Astrocyte of the spinal cord (primary cell): ENCODE results near the gene MMRN2.
A peak's percentile ranks its signal among the peaks of the same experiment; 100 is the strongest.

Source experiments
- DNase-seq: peaks from one replicate; pipeline ENCODE4 v3.0.0; 2011; ENCODE audit warnings: low read depth, low spot score
- H3K4me3 ChIP-seq: 2 replicates; pipeline ENCODE4 v1.5.1; 2011; ENCODE audit warnings: low read depth, mild to moderate bottlenecking, low read length, moderate library complexity
- in situ Hi-C: cut with HindIII; loops from 2 replicates; pipeline ENCODE4 v1.10.0; 2017; ENCODE audit warnings: low sequenced_read_pairs
- TF ChIP-seq, protein P1 (sequence below): IDR thresholded peaks from 2 replicates; pipeline ENCODE4 v1.5.1; 2012; ENCODE audit warnings: low read depth, mild to moderate bottlenecking, low read length, inconsistent platforms

MMRN2 gene

DNA sequence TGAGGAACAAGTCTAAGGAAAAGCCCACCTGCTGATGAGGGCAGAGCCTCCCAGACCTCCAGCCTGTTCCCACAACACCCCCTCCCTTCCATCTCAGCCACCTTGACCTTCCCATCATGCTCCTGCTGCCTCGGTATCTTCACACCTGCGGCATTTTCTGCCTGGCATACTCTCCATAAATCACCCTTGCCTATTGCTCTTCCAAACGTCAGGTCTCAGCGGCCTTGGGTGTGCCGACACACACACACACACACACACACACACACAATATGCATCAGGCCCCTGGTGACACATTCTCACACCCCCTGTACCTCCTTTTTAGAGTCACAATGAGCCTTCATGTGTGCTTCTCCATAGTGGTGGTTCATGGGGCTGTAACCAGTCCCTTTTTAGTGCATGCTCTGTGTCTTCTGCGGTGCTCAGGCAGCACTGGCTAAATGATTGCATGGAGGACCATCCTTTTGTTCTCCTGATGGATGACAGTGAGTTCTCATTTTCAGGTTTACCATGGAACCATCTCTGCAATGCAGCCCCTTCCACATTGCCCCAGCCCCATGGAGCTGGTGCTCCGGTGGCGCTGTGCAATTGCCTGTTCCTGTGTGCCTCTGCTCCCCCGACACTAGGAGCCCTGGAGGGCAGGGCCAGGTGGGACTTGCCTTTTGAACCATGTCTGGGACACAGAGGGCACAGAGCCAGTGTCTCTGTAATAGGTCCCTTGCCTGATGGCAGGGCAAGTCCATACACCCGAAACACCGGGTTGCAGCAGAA lies 15.4 kb upstream of the MMRN2 start:
- in situ Hi-C loops, result no loop called here
- no peak for DNase-seq
- TF ChIP-seq, protein P1, sequence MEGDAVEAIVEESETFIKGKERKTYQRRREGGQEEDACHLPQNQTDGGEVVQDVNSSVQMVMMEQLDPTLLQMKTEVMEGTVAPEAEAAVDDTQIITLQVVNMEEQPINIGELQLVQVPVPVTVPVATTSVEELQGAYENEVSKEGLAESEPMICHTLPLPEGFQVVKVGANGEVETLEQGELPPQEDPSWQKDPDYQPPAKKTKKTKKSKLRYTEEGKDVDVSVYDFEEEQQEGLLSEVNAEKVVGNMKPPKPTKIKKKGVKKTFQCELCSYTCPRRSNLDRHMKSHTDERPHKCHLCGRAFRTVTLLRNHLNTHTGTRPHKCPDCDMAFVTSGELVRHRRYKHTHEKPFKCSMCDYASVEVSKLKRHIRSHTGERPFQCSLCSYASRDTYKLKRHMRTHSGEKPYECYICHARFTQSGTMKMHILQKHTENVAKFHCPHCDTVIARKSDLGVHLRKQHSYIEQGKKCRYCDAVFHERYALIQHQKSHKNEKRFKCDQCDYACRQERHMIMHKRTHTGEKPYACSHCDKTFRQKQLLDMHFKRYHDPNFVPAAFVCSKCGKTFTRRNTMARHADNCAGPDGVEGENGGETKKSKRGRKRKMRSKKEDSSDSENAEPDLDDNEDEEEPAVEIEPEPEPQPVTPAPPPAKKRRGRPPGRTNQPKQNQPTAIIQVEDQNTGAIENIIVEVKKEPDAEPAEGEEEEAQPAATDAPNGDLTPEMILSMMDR, result no peak
- no peak overlapping the region for H3K4me3 ChIP-seq

DNA sequence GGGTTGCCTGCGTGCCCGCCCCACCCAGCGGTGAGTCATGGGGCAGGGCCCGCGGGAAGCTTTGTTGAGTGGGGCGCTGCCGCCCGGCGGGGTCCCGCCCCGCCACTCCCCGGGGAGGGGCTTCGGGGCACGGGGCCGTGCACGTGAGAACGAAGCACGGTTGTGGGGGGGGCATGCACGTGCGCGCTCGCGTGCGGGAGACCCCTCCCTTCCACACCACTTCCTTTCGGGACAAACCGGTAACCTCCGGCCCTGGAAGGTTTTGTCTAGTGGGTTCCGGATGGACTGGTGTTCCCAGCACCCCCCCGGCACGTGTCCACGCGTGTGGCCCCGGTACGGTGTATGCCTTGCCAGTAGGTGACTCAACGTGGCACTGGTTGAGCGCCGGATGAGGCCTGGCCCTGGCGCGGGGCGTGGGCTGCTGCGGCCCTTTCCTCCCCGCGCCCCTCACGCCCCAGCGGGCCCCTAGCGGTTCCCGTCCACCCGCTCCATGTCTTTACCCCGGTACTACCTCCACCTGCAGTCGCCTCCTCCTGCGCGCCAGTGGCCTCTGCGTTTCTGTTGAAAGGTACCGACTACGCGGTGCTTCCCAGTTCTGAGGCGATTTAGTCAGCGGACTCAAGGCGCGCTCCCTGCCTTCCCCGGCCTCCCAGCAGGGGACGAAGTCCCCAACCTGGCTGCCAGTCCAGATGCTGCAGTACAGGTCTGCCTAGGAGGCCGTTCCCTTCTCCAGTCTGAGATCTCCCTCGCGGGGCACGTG lies 14.0 kb upstream of the MMRN2 start:
- in situ Hi-C loops, result no loop called here
- TF ChIP-seq, protein P1, result no peak
- H3K4me3 ChIP-seq, result peak overlapping the region; percentile 61
- peak; percentile 89 for DNase-seq

DNA sequence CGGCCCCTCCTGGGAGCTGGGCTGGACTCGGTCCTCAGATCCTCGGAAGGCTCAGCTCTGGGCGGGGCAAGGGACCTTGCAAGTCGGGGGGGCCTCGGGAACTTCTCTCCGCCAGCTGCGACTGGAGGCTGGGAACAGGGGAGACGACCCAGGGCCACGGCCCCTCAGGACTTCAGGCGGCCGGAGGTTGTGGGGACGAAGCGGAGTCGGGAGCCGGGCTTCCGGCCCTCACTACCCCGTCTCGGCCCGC lies 13.5 kb upstream of the MMRN2 start:
- peak overlapping the region; percentile 61 for H3K4me3 ChIP-seq
- in situ Hi-C loops, result no loop called here
- DNase-seq, result no peak
- TF ChIP-seq, protein P1, result no peak

DNA sequence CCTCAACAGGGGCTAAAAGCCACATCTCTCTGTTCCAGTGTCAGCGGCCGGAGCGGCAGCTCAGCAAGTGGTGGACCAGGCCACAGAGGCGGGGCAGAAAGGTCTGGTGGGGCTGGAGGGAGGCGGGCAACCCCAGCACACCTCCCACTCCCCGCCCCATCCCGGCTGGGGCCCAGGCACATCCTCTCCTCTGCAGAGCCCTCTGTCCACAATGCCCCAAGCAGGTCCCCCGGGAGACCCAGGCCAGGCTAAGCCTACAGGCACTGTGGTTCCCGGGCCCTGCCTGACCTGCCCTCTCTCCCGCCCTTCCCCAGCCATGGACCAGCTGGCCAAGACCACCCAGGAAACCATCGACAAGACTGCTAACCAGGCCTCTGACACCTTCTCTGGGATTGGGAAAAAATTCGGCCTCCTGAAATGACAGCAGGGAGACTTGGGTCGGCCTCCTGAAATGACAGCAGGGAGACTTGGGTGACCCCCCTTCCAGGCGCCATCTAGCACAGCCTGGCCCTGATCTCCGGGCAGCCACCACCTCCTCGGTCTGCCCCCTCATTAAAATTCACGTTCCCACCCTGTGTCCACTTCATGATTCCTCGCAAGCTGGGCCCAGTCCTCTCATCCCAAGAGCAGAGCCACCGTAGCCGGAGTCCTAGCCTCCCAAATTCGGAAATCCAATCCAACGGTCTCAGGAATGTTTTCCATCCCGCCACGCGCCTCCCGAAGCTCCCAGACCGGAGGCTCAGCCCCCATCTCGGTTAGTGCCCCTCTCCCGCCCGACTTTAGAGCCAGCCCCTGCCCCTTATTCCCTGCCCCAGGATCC lies 13.0 kb upstream of the MMRN2 start:
- TF ChIP-seq, protein P1, result no peak
- peak overlapping the region; percentile 61 for H3K4me3 ChIP-seq
- in situ Hi-C loops, result no loop called here
- peak; percentile 39 for DNase-seq

DNA sequence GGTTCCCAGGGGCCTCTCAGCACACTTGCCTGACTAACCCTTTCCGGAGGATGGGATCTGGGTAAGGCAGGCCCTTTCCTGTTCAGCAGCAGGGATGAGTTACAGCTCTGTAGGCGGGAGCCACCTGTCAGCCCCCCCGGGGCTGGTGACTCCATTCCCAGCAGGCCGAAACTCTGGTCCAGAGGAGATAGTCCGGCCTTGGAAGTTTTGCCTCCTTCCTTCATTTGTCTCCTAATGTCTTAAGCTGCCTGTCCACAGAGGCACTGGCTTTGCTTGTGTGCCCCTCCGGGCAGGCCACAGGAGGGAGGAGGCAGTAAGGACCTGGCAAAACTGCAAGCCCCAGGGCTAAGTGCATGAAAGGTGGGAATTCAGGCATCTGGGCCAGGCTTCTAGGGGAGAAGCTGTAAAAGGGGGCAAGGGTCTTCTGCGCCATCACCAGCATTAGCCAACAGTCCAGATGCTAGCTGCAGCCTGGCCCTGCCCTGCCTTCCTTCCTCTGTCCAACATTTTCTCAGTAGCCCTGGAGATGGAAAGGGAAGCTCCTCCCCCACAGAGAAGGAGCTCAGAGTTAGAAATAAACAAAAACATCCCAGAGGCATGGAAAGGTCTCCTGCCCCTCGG lies 12.1 kb upstream of the MMRN2 start:
- in situ Hi-C loops, result no loop called here
- peak overlapping the region; percentile 34 for H3K4me3 ChIP-seq
- TF ChIP-seq, protein P1, result no peak
- DNase-seq, result peak; percentile 29

DNA sequence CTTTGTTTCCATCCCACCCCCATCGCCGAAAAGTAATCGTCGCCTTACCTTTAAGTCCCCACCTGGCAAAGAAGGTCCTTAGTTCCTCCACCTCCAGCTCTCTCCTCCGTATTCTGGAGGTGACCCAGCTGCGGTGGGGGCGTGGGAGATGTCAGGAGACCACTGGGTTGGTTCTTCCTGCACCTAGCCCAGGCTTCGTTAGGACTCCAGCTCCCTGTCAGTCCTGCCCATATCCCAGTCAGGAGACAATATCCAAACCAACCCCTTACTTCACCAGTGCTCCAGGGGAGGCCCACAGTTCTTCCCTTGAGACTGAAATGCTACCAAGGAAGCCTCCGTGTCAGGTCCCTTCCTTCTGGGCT lies 11.6 kb upstream of the MMRN2 start:
- H3K4me3 ChIP-seq, result peak overlapping the region; percentile 34
- TF ChIP-seq, protein P1, result no peak
- no peak for DNase-seq
- in situ Hi-C loops, result no loop called here
